ENCODE results near the gene ADORA2A. TPM values are rescaled to one million over a fixed set of nuclear protein-coding genes. Genes with fewer than 3 reads are reported as not detected.

The ADORA2A gene
- polyA plus RNA-seq, 1 donor (not counting 4 experiments of a cell fraction or from before 2014, with no cell fraction given): 0.20 TPM

- Histone ChIP-seq H3K79me2 (ENCODE audit: control insufficient read depth, insufficient read depth, low read length) (no peaks in the 10 kb centered on the region), H3K9me3 (ENCODE audit: control insufficient read depth, low read depth, low read length) (no peaks in the 10 kb centered on the region), H2AFZ (ENCODE audit: control insufficient read depth, low read length) (no peak overlapping the region), H3K4me1 (ENCODE audit: control insufficient read depth, extremely low read depth, insufficient read depth, low read length) (peaks cover 15% of the 10 kb centered on the region), H3K9ac (ENCODE audit: control insufficient read depth, extremely low read depth, insufficient read depth, low read length) (no peak overlapping the region), H3K9me1 (ENCODE audit: control insufficient read depth, extremely low read depth, insufficient read depth, low read length) (no peaks in the 10 kb centered on the region), H3K27me3 (ENCODE audit: control insufficient read depth, extremely low read depth, insufficient read depth, low read length) (no peaks in the 10 kb centered on the region), H3K36me3 (ENCODE audit: control insufficient read depth in 2 of 2, extremely low read depth in 1 of 2, insufficient read depth in 2 of 2, low read length in 2 of 2) (peaks cover 0 to 11% of the 10 kb centered on the region in 2 experiments), H3K4me2 (ENCODE audit: control insufficient read depth, extremely low read depth, insufficient read depth, low read depth, low read length) (no peak overlapping the region), H3K4me3 (ENCODE audit: control insufficient read depth in 2 of 3, extremely low read depth in 1 of 3, insufficient read depth in 2 of 3, low read depth in 1 of 3, low read length in 3 of 3) (no peak overlapping the region), H4K20me1 (ENCODE audit: control insufficient read depth, extremely low read depth, insufficient read depth, low read length) (no peaks in the 10 kb centered on the region), H3K27ac (ENCODE audit: control insufficient read depth, insufficient read depth, low read length) (no peak overlapping the region)
- dilution Hi-C loops (cut with MboI; ENCODE audit: extremely low pct_ligation_motif_present, low sequenced_read_pairs): no loop called here
- TF ChIP-seq, protein P1, sequence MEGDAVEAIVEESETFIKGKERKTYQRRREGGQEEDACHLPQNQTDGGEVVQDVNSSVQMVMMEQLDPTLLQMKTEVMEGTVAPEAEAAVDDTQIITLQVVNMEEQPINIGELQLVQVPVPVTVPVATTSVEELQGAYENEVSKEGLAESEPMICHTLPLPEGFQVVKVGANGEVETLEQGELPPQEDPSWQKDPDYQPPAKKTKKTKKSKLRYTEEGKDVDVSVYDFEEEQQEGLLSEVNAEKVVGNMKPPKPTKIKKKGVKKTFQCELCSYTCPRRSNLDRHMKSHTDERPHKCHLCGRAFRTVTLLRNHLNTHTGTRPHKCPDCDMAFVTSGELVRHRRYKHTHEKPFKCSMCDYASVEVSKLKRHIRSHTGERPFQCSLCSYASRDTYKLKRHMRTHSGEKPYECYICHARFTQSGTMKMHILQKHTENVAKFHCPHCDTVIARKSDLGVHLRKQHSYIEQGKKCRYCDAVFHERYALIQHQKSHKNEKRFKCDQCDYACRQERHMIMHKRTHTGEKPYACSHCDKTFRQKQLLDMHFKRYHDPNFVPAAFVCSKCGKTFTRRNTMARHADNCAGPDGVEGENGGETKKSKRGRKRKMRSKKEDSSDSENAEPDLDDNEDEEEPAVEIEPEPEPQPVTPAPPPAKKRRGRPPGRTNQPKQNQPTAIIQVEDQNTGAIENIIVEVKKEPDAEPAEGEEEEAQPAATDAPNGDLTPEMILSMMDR (optimal IDR thresholded peaks at IDR 0.05 in 1 of 3, IDR thresholded peaks at IDR 0.05 in 1 of 3, conservative IDR thresholded peaks at IDR 0.05 in 1 of 3; ENCODE audit: extremely low read depth in 1 of 3, insufficient read depth in 2 of 3, low read length in 3 of 3): no peak
- TF ChIP-seq EZH2 (IDR thresholded peaks at IDR 0.05; ENCODE audit: low read length): no peak
- DNase-seq (ENCODE audit: low read depth, low spot score) (no peak), FAIRE-seq (no peak)
Measured at GRCh38 chr22:24414984-24415945, 12.1 kb upstream of the ADORA2A start.

GRCh38 chr22:24416095-24416494 is 11.3 kb upstream of the ADORA2A start:
- Histone ChIP-seq H3K36me3 (ENCODE audit: control insufficient read depth in 2 of 2, extremely low read depth in 1 of 2, insufficient read depth in 2 of 2, low read length in 2 of 2) (peaks cover 0 to 10% of the 10 kb centered on the region in 2 experiments), H3K9me3 (ENCODE audit: control insufficient read depth, low read depth, low read length) (no peaks in the 10 kb centered on the region)
- FAIRE-seq: no peak

More at GRCh38 chr22:24416095-24416494, 11.3 kb upstream of the ADORA2A start:
- Histone ChIP-seq H3K4me1 (ENCODE audit: control insufficient read depth, extremely low read depth, insufficient read depth, low read length) (peaks cover 15% of the 10 kb centered on the region), H3K79me2 (ENCODE audit: control insufficient read depth, insufficient read depth, low read length) (no peaks in the 10 kb centered on the region), H3K4me3 (ENCODE audit: control insufficient read depth in 2 of 3, extremely low read depth in 1 of 3, insufficient read depth in 2 of 3, low read depth in 1 of 3, low read length in 3 of 3) (no peak overlapping the region), H3K4me2 (ENCODE audit: control insufficient read depth, extremely low read depth, insufficient read depth, low read depth, low read length) (no peak overlapping the region), H3K9ac (ENCODE audit: control insufficient read depth, extremely low read depth, insufficient read depth, low read length) (no peak overlapping the region), H3K9me1 (ENCODE audit: control insufficient read depth, extremely low read depth, insufficient read depth, low read length) (no peaks in the 10 kb centered on the region), H3K27me3 (ENCODE audit: control insufficient read depth, extremely low read depth, insufficient read depth, low read length) (no peaks in the 10 kb centered on the region), H4K20me1 (ENCODE audit: control insufficient read depth, extremely low read depth, insufficient read depth, low read length) (no peaks in the 10 kb centered on the region), H3K27ac (ENCODE audit: control insufficient read depth, insufficient read depth, low read length) (no peak overlapping the region), H2AFZ (ENCODE audit: control insufficient read depth, low read length) (no peak overlapping the region)
- TF ChIP-seq, protein P1 (optimal IDR thresholded peaks at IDR 0.05 in 1 of 3, IDR thresholded peaks at IDR 0.05 in 1 of 3, conservative IDR thresholded peaks at IDR 0.05 in 1 of 3; ENCODE audit: extremely low read depth in 1 of 3, insufficient read depth in 2 of 3, low read length in 3 of 3): no peak
- no peak for TF ChIP-seq EZH2 (IDR thresholded peaks at IDR 0.05; ENCODE audit: low read length)
- no peak for DNase-seq (ENCODE audit: low read depth, low spot score)
- dilution Hi-C loops (cut with MboI; ENCODE audit: extremely low pct_ligation_motif_present, low sequenced_read_pairs): no loop called here
